GM21447 (cell line): Measurements from ENCODE around the gene UBE2E3.

Experiments
- ATAC-seq: cut with Tn5 transposase; IDR thresholded peaks from one replicate; pipeline ENCODE4 v1.9.1; 2021; ENCODE audit not compliant: unreplicated experiment

The UBE2E3 gene

GRCh38 chr2:180978903-180979748 is 1.3 kb upstream of the UBE2E3 start:
- ATAC-seq, result no peak

DNA sequence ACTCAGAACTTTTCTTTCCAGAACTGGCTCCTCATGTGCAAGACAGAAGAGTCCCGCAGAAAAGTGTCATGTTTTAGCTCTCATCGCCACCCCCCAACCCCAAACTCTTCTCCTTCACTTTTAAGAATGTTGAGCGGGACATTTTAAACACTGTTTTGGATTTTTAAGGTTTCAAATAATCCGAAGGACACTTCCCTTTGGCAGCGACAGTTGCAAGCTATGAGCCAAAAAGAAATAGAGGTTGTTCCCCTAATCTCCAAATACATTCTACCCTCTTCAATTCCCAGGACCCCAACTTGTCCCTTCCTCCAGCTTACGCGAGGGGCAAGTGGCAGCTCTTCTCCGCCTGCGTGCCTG is 678 bp upstream of the UBE2E3 start:
- no peak for ATAC-seq

GRCh38 chr2:180980943-180981911 is 822 bp downstream of the UBE2E3 start:
- peak; percentile 6 for ATAC-seq

GRCh38 chr2:180983468-180984242 is 3.2 kb downstream of the UBE2E3 start:
- ATAC-seq, result peak; percentile 47

DNA sequence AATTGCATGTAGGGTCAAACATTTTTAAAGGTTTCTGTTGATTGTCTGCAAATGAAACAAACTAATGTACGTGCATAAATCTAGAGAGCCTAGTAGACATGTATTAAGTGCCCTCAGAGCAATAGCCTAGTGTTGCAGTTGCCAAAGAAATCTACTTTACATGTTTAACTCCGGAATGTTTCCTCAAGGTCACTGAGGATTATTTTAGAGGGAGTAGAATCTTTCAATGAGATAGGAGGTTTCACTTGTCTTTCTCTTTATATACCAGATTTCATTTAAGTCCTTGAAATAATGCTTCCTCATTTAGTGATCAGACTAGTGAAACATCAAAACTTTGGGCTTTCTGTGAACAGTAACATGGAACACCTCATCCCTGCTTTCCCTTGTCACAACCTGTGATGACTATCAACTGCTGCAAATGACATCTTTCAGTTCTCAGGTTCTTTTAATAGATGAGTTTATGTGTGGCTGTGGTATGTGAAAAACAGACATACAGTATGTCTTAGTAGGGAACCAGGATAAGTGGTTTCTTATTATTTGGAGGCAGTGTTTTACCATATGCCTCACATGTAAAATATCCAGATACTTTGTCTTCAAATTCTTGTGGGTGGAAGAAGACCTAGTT is 5.5 kb downstream of the UBE2E3 start:
- no peak for ATAC-seq

GRCh38 chr2:180987146-180987545 is 6.7 kb downstream of the UBE2E3 start:
- ATAC-seq, result no peak

GRCh38 chr2:180990337-180990736 is 9.9 kb downstream of the UBE2E3 start:
- ATAC-seq, result no peak

DNA sequence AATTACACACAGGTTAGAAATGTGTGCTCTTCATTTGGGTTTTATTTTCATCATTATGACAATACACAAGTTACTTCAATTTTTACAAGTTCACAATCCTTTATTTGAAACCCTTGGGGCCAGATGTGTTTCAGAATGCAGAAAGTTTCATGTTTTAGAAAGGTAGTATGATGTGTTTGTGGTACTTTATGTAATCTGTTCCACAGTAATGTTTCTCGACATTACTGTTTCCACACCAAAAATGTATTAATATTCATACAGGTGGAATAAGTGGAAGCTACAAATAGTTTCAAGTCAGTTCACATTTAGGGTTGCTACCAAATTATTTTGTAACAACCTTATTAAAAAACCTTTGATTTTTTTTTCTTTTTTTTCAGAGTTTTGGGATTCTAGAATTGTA is 10.4 kb downstream of the UBE2E3 start:
- no peak for ATAC-seq

DNA sequence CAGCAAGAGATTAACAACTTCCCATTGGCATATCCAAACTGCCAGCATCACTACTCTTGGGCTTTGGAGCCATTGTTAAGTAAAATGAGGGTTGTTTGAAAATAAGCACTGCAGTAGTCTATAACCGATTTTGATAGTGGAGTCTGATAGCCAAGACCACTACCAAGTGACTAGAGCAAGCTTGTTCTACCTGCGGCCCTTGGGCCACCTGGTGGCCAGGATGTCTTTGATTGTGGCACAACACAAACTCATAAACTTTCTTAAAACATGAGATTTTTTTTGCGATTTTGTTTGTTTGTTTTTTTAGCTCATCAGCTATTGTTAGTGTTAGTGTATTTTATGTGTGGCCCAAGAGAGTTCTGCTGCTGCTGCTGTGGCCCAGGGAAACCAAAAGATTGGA is 11.0 kb downstream of the UBE2E3 start:
- ATAC-seq, result no peak

DNA sequence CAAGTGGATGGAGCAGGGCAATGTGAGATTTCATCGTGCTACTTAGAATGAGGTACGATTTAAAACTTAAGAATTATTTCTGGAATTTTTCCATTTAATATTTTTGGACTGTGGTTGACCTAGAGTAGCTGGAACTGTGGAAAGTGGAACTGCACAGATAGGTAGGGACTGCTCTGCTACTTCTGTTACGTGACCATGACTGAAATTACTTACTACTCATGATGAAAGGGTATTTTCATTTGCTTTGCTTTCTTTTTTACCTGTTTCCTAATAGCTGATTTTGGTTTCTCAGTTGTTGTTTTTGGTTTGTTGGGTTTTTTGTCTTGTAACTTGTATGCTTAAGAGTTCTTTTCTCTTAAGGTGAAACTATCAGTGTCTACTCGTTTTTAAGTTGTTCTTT is 11.4 kb downstream of the UBE2E3 start:
- peak; percentile 94 for ATAC-seq

DNA sequence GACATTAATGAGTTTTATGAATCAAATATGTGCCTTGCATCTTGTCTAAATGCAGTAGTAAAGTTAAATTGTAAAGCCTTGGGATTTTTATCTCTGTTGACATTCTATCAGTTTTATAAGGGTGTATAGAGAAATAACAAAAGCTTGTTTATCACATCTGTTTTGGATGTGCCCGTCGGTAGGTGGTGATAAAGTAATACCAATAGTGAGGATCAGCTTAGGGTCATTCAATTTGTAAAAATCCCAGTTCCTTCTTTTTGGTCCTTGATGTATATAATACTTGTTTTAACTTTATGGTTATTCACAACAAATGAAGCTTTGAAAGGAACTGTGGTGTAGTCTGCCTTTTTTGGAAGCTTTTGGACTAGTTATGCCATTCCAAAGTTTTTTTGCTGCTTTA is 12.6 kb downstream of the UBE2E3 start:
- no peak for ATAC-seq

- ATAC-seq, result no peak
Observed at GRCh38 chr2:180999274-180999964, 19.0 kb downstream of the UBE2E3 start.

DNA sequence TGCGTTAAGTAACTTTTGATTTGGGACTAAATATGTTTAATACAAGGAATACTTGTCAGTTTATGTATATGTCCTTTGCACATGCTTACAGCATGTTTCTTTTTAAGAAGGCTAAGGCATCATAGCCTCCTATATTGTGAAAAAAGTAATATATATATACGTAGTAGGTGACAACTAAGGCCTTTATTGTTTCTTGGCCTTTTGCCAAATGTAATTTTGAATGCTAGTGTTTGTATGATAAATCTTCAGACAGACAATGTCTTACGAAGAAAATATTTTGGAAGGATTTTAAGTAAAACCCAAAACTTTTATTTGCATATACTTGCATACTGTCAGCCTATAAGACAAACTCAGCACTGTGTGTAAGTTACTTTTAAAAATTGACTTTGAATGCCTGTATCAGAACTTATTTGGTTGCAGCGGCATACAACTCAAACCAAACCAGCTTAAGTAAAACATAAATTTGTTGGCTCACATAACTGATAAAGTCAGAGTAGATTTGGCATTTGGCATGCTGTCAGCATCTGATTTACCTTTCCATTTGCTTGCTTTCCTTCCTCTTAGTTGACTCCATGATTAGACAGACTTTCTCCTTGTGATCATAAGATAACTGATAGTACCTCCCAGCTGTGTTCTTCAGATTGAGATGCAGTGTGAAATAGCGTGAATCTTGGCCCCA is 24.4 kb downstream of the UBE2E3 start:
- ATAC-seq, result no peak

GRCh38 chr2:181005326-181005655 is 24.9 kb downstream of the UBE2E3 start:
- no peak for ATAC-seq

- ATAC-seq, result no peak
Observed at GRCh38 chr2:181005809-181006208, 25.4 kb downstream of the UBE2E3 start.

DNA sequence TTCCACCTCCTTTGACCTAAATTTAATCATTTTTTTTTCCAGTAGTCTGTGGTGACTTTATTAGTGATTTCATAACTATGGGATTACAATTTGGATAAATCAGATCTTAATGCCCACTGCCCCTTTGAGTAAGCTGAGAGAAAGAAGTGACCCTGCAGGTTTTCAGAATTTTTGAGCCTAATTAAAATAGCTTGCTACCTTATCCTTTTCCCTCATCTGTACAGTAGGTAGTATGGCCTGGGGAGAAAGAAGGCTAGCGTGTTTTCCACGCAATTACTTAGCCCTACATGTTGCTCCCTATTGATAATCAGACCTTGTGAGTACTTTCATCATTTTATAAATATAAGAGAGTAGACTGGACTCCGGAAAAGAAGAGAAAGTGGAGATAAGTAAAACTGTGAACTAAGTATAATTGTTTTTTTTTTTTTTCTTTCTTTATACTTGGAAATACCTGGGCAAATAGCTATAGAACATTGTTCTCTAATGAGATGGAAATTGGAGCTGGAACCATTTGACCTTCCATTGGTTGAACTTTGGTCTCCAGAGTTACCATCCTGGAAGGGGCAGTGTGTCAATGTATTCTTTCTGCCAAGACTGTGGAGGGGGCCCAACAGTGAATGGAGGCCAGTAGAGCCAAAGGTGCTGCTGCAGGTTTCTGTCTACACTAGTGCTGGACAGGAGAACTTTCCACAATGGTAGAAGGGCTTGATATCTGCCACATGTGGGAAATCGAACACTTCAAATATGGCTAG is 26.9 kb downstream of the UBE2E3 start:
- no peak for ATAC-seq

- ATAC-seq, result no peak
Observed at GRCh38 chr2:181008407-181008806, 28.0 kb downstream of the UBE2E3 start.

GRCh38 chr2:181021199-181021789 is 40.9 kb downstream of the UBE2E3 start:
- no peak for ATAC-seq

GRCh38 chr2:181022652-181023051 is 42.2 kb downstream of the UBE2E3 start:
- ATAC-seq, result no peak
